PC-9 (cell line): ENCODE measurements around the gene LBR. TPM values are rescaled to one million over a fixed set of nuclear protein-coding genes. Genes with fewer than 3 reads are reported as not detected.

Source experiments
- BruUV-seq: library from RNA; stranded (reverse); fragments of 400-500 nt; replicated peaks from 2 replicates; lab custom pipeline; 2021; lab: Mats Ljungman, UMichigan
- CTCF ChIA-PET: fragments of 300-600 bp; sonication (Branson Sonifier 250); formaldehyde crosslinking; loops from one replicate; lab custom pipeline; 2022; ENCODE audit warnings: antibody characterized with exemption; lab: Charles Lee
- POLR2A ChIA-PET: fragments of 300-600 bp; sonication (Branson Sonifier 250); formaldehyde crosslinking; loops from one replicate; lab custom pipeline; 2022; ENCODE audit warnings: antibody characterized with exemption; ENCODE audit not compliant: unreplicated experiment; lab: Charles Lee
- DNase-seq, 2 experiments: peaks; one replicate each; pipeline versions ENCODE4 v3.0.0 to v3.0.0-alpha.2; 2015 to 2022; ENCODE audit warnings: mixed read lengths in 1 of 2
- H2AFZ ChIP-seq: fragments of 200-600 bp; sonication (generic); 2 replicates; pipeline ENCODE4 v1.8.1; 2017; ENCODE audit warnings: antibody characterized with exemption
- H3F3A ChIP-seq: fragments of 200-600 bp; sonication (generic); 2 replicates; pipeline ENCODE4 v1.8.1; 2017; ENCODE audit warnings: antibody characterized with exemption, mild to moderate bottlenecking, low read depth; ENCODE audit not compliant: insufficient read depth
- H3K27ac ChIP-seq: fragments of 200-600 bp; sonication (generic); 2 replicates; pipeline ENCODE4 v1.6.1; 2016; ENCODE audit warnings: mixed run types
- H3K27me3 ChIP-seq: fragments of 200-600 bp; sonication (generic); 2 replicates; pipeline ENCODE4 v1.6.1; 2016; ENCODE audit warnings: low read depth, mixed run types; ENCODE audit not compliant: insufficient read depth
- H3K36me3 ChIP-seq: fragments of 200-600 bp; sonication (generic); 2 replicates; pipeline ENCODE4 v1.6.1; 2016; ENCODE audit warnings: low read depth, mixed run types
- H3K4me1 ChIP-seq: fragments of 200-600 bp; sonication (generic); replicated peaks from 2 replicates; pipeline ENCODE4 v1.6.1; 2016; ENCODE audit warnings: mixed run types; ENCODE audit not compliant: insufficient read depth
- H3K4me2 ChIP-seq: fragments of 200-600 bp; sonication (generic); 2 replicates; pipeline ENCODE4 v1.6.1; 2017; ENCODE audit warnings: mixed run types
- H3K4me3 ChIP-seq: fragments of 200-600 bp; sonication (generic); 2 replicates; pipeline ENCODE4 v1.6.1; 2016; ENCODE audit warnings: mixed run types
- H3K79me2 ChIP-seq: fragments of 200-600 bp; sonication (generic); 2 replicates; pipeline ENCODE4 v1.6.1; 2017; ENCODE audit warnings: low read depth, mixed run types
- H3K9me2 ChIP-seq: fragments of 200-600 bp; sonication (generic); 2 replicates; pipeline ENCODE4 v1.8.1; 2017; ENCODE audit warnings: mild to moderate bottlenecking; ENCODE audit not compliant: insufficient read depth
- H3K9me3 ChIP-seq: fragments of 200-600 bp; sonication (generic); 2 replicates; pipeline ENCODE4 v1.8.1; 2016; ENCODE audit warnings: low read depth; ENCODE audit not compliant: insufficient read depth
- H4K20me1 ChIP-seq: fragments of 200-600 bp; sonication (generic); 2 replicates; pipeline ENCODE4 v1.8.1; 2017; ENCODE audit not compliant: insufficient read depth
- CTCF ChIP-seq: fragments of 200-600 bp; sonication (generic); conservative IDR thresholded peaks from 2 replicates; pipeline ENCODE4 v1.6.1; 2017; ENCODE audit warnings: mixed run types, antibody characterized with exemption, mild to moderate bottlenecking, moderate library complexity
- EZH2 ChIP-seq: fragments of 200-600 bp; sonication (generic); IDR thresholded peaks from 2 replicates; pipeline ENCODE4 v1.8.0; 2017; ENCODE audit warnings: antibody characterized with exemption, low read depth
- intact Hi-C: fragments of 100-400 bp; cut with micrococcal nuclease; formaldehyde crosslinking; loops from one replicate; pipeline ENCODE4 v1.10.0; 2022; ENCODE audit not compliant: unreplicated experiment
- total RNA-seq: library from RNA; stranded (reverse); gene quantifications from 2 replicates; pipeline ENCODE4 v1.2.3, GENCODE V29; 2021

The LBR gene
- total RNA-seq, 1 experiment from 2014 or later, result 158 TPM

- intact Hi-C loops, result no loop called here
- POLR2A ChIA-PET, result no interaction called here
- Histone ChIP-seq H3K27ac (no peak overlapping the region), H3K4me1 (no peaks in the 10 kb centered on the region), H3K9me2 (no peaks in the 10 kb centered on the region), H3F3A (no peaks in the 10 kb centered on the region), H3K36me3 (no peaks in the 10 kb centered on the region), H4K20me1 (no peaks in the 10 kb centered on the region), H3K4me2 (no peak overlapping the region), H3K9me3 (no peaks in the 10 kb centered on the region), H2AFZ (no peak overlapping the region), H3K27me3 (no peaks in the 10 kb centered on the region), H3K4me3 (no peak overlapping the region), H3K79me2 (no peaks in the 10 kb centered on the region)
- TF ChIP-seq EZH2 (no peak), CTCF (peak; percentile 52; the same call in 1 of the 2 replicates)
- DNase-seq, result no peak
- CTCF ChIA-PET, result no interaction called here
- BruUV-seq, result no TSS peak
Observed at GRCh38 chr1:225437710-225438437, 10.0 kb upstream of the LBR start.

GRCh38 chr1:225435957-225436392, 8.1 kb upstream of the LBR start:
- POLR2A ChIA-PET, result no interaction called here
- Histone ChIP-seq H3K4me2 (no peak overlapping the region), H3K9me2 (no peaks in the 10 kb centered on the region), H4K20me1 (no peaks in the 10 kb centered on the region), H3K79me2 (no peaks in the 10 kb centered on the region), H3K4me1 (no peaks in the 10 kb centered on the region), H2AFZ (no peak overlapping the region), H3K27ac (no peak overlapping the region), H3K9me3 (no peaks in the 10 kb centered on the region; the same call in 1 of the 2 replicates), H3K27me3 (no peaks in the 10 kb centered on the region), H3F3A (no peaks in the 10 kb centered on the region), H3K36me3 (no peaks in the 10 kb centered on the region), H3K4me3 (no peak overlapping the region)
- BruUV-seq, result no TSS peak
- TF ChIP-seq CTCF, result no peak
- intact Hi-C loops, result no loop called here
- CTCF ChIA-PET, result no interaction called here
- DNase-seq, result no peak

- Histone ChIP-seq H3K4me2 (no peak overlapping the region), H3K36me3 (no peaks in the 10 kb centered on the region), H4K20me1 (no peaks in the 10 kb centered on the region), H3K79me2 (no peaks in the 10 kb centered on the region), H3K27me3 (no peaks in the 10 kb centered on the region), H2AFZ (no peak overlapping the region), H3F3A (no peaks in the 10 kb centered on the region), H3K27ac (no peak overlapping the region), H3K4me1 (no peaks in the 10 kb centered on the region), H3K4me3 (no peak overlapping the region), H3K9me3 (no peaks in the 10 kb centered on the region; the same call in 1 of the 2 replicates), H3K9me2 (no peaks in the 10 kb centered on the region)
- ChIA-PET CTCF (no interaction called here), POLR2A (no interaction called here)
- no peak for DNase-seq
- intact Hi-C loops, result no loop called here
- BruUV-seq, result no TSS peak
- TF ChIP-seq EZH2 (no peak), CTCF (no peak)
Observed at GRCh38 chr1:225435487-225435886, 7.6 kb upstream of the LBR start.
